ENCODE results near the gene SEC24D.

SEC24D gene

GRCh38 chr4:118751629-118752323 is 84.2 kb downstream of the SEC24D start:
- DNase-seq (ENCODE audit: low read depth in 2 of 2): no peak

GRCh38 chr4:118749347-118749988 is 86.5 kb downstream of the SEC24D start:
- DNase-seq (ENCODE audit: low read depth in 2 of 2): no peak

GRCh38 chr4:118746251-118746919 is 89.5 kb downstream of the SEC24D start:
- DNase-seq (ENCODE audit: low read depth in 2 of 2): no peak

GRCh38 chr4:118745357-118745756 is 90.6 kb downstream of the SEC24D start:
- DNase-seq (ENCODE audit: low read depth in 2 of 2): no peak

GRCh38 chr4:118743867-118744266 is 92.1 kb downstream of the SEC24D start:
- no peak for DNase-seq (ENCODE audit: low read depth in 2 of 2)

- DNase-seq (ENCODE audit: low read depth in 2 of 2): no peak
These were observed 93.9 kb downstream of the SEC24D start for GRCh38 chr4:118742050-118742449.

GRCh38 chr4:118741301-118741855 is 94.5 kb downstream of the SEC24D start:
- no peak for DNase-seq (ENCODE audit: low read depth in 2 of 2)

GRCh38 chr4:118740869-118741268 is 95.1 kb downstream of the SEC24D start:
- DNase-seq (ENCODE audit: low read depth in 2 of 2): no peak

GRCh38 chr4:118739022-118739713 is 96.8 kb downstream of the SEC24D start:
- no peak for DNase-seq (ENCODE audit: low read depth in 2 of 2)

- DNase-seq (ENCODE audit: low read depth in 2 of 2): no peak
These were observed 97.8 kb downstream of the SEC24D start for GRCh38 chr4:118738090-118738489.

GRCh38 chr4:118736900-118737299 is 99.0 kb downstream of the SEC24D start:
- DNase-seq (ENCODE audit: low read depth in 2 of 2): no peak

- no peak for DNase-seq (ENCODE audit: low read depth in 2 of 2)
These were observed 101.3 kb downstream of the SEC24D start for GRCh38 chr4:118734491-118735205.

GRCh38 chr4:118732591-118733330 is 103.2 kb downstream of the SEC24D start:
- no peak for DNase-seq (ENCODE audit: low read depth in 2 of 2)

- DNase-seq (ENCODE audit: low read depth in 2 of 2): no peak
These were observed 105.2 kb downstream of the SEC24D start for GRCh38 chr4:118730683-118731082.

- no peak for DNase-seq (ENCODE audit: low read depth in 2 of 2)
These were observed 106.3 kb downstream of the SEC24D start for GRCh38 chr4:118729287-118730286.

GRCh38 chr4:118727360-118727759 is 108.6 kb downstream of the SEC24D start:
- DNase-seq (ENCODE audit: low read depth in 2 of 2): no peak

GRCh38 chr4:118723369-118723768 is 112.6 kb downstream of the SEC24D start:
- no peak for DNase-seq (ENCODE audit: low read depth in 2 of 2)

- DNase-seq (ENCODE audit: low read depth in 2 of 2): no peak
These were observed 114.2 kb downstream of the SEC24D start for GRCh38 chr4:118721752-118722151.

- DNase-seq (ENCODE audit: low read depth in 2 of 2): no peak
These were observed 117.3 kb downstream of the SEC24D start for GRCh38 chr4:118718511-118719170.
